DND-41 (cell line): ENCODE results near the gene PTPRU.

Experiments
- ATAC-seq: fragments of 200-7000 bp; cut with Tn5 transposase; 3 replicates; pipeline ENCODE4 v1.9.1; 2021; ENCODE audit warnings: low read depth; ENCODE audit not compliant: insufficient read depth
- DNase-seq: peaks from one replicate; pipeline ENCODE4 v3.0.0-alpha.2; 2020
- H2AFZ ChIP-seq: 2 replicates; pipeline ENCODE4 v1.6.0; 2012; ENCODE audit warnings: low read depth, low read length
- H3K27ac ChIP-seq: 2 replicates; pipeline ENCODE4 v1.5.1; 2012; ENCODE audit warnings: low read length, inconsistent platforms
- H3K27me3 ChIP-seq: fragments of 200-600 bp; sonication (generic); 2 replicates; pipeline ENCODE4 v1.6.0; 2012; ENCODE audit warnings: low read length, mild to moderate bottlenecking, inconsistent platforms; ENCODE audit not compliant: insufficient read depth, poor library complexity
- H3K36me3 ChIP-seq: 2 replicates; pipeline ENCODE4 v1.5.1; 2012; ENCODE audit warnings: low read length, inconsistent platforms; ENCODE audit not compliant: insufficient read depth
- H3K4me1 ChIP-seq: 2 replicates; pipeline ENCODE4 v1.5.1; 2012; ENCODE audit warnings: mild to moderate bottlenecking, low read length; ENCODE audit not compliant: insufficient read depth
- H3K4me2 ChIP-seq: 2 replicates; pipeline ENCODE4 v1.6.0; 2012; ENCODE audit warnings: mild to moderate bottlenecking, moderate library complexity, low read length, inconsistent platforms; ENCODE audit not compliant: insufficient read depth
- H3K4me3 ChIP-seq, 2 experiments: fragments of 200-600 bp in 1 of 2; shearing (Covaris generic) in 1 of 2; 2 replicates each; pipeline ENCODE4 v1.5.1; 2012 to 2016; ENCODE audit warnings: inconsistent platforms in 2 of 2, low read length in 2 of 2, mild to moderate bottlenecking in 2 of 2, low read depth in 1 of 2, moderate library complexity in 1 of 2
- H3K79me2 ChIP-seq: 2 replicates; pipeline ENCODE4 v1.6.0; 2012; ENCODE audit warnings: low read length, inconsistent platforms; ENCODE audit not compliant: insufficient read depth
- H3K9ac ChIP-seq: 2 replicates; pipeline ENCODE4 v1.6.0; 2012; ENCODE audit warnings: low read depth, mild to moderate bottlenecking, inconsistent platforms, low read length, moderate library complexity
- H3K9me3 ChIP-seq: 2 replicates; pipeline ENCODE4 v1.5.1; 2012; ENCODE audit warnings: low read length, moderate library complexity, mild to moderate bottlenecking, inconsistent platforms; ENCODE audit not compliant: insufficient read depth, severe bottlenecking
- H4K20me1 ChIP-seq: 2 replicates; pipeline ENCODE4 v1.6.0; 2012; ENCODE audit warnings: low read length; ENCODE audit not compliant: insufficient read depth
- EZH2 ChIP-seq: IDR thresholded peaks from 3 replicates; pipeline ENCODE4 v1.6.1; 2012; ENCODE audit warnings: borderline replicate concordance, low read depth, mild to moderate bottlenecking, moderate library complexity, low read length, inconsistent platforms; ENCODE audit not compliant: severe bottlenecking
- TF ChIP-seq, protein P1 (sequence below): IDR thresholded peaks from 2 replicates; pipeline ENCODE4 v1.5.1; 2012; ENCODE audit warnings: borderline replicate concordance, low read length, moderate library complexity, mild to moderate bottlenecking; ENCODE audit not compliant: poor library complexity, severe bottlenecking; ENCODE audit errors: extremely low read depth

Gene PTPRU

DNA sequence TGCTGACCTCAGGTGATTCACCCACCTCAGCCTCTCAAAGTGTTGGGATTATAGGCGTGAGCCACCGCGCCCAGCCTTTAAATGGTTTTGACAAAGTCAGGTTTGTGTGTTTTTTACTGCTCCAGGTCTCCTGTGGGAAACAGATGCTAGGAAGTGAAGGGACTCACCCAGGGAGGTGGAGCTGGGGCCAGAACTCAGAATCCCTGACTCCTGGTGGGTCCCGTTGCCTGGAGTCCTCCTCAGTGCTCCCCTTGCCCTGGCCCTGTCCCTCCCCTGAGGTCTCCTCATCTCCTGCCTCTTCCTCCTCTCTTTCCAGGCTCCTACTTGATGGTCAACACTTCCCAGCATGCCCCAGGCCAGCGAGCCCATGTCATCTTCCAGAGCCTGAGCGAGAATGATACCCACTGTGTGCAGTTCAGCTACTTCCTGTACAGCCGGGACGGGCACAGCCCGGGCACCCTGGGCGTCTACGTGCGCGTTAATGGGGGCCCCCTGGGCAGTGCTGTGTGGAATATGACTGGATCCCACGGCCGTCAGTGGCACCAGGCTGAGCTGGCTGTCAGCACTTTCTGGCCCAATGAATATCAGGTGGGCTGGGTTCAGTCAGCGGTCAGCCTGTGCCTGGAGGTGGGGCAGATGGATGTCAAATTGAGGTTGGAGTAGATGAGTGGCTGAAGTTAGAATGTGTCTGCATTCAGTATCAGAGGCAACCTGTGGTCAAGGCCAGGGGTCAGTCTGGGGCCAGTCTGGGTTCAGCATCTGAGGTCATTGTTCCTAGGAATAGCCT, 22.1 kb downstream of the PTPRU start:
- Histone ChIP-seq H3K4me1 (peaks cover 5% of the 10 kb centered on the region), H3K36me3 (no peaks in the 10 kb centered on the region), H3K27ac (no peak overlapping the region), H3K4me3 (no peak overlapping the region), H3K9ac (no peak overlapping the region), H2AFZ (no peak overlapping the region), H3K9me3 (no peaks in the 10 kb centered on the region), H3K27me3 (peaks cover 30% of the 10 kb centered on the region), H3K79me2 (no peaks in the 10 kb centered on the region), H3K4me2 (no peak overlapping the region), H4K20me1 (peaks cover 4% of the 10 kb centered on the region; the same call in 1 of the 2 replicates)
- TF ChIP-seq, protein P1, sequence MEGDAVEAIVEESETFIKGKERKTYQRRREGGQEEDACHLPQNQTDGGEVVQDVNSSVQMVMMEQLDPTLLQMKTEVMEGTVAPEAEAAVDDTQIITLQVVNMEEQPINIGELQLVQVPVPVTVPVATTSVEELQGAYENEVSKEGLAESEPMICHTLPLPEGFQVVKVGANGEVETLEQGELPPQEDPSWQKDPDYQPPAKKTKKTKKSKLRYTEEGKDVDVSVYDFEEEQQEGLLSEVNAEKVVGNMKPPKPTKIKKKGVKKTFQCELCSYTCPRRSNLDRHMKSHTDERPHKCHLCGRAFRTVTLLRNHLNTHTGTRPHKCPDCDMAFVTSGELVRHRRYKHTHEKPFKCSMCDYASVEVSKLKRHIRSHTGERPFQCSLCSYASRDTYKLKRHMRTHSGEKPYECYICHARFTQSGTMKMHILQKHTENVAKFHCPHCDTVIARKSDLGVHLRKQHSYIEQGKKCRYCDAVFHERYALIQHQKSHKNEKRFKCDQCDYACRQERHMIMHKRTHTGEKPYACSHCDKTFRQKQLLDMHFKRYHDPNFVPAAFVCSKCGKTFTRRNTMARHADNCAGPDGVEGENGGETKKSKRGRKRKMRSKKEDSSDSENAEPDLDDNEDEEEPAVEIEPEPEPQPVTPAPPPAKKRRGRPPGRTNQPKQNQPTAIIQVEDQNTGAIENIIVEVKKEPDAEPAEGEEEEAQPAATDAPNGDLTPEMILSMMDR: no peak
- no peak for TF ChIP-seq EZH2
- DNase-seq (no peak), ATAC-seq (no peak)

DNA sequence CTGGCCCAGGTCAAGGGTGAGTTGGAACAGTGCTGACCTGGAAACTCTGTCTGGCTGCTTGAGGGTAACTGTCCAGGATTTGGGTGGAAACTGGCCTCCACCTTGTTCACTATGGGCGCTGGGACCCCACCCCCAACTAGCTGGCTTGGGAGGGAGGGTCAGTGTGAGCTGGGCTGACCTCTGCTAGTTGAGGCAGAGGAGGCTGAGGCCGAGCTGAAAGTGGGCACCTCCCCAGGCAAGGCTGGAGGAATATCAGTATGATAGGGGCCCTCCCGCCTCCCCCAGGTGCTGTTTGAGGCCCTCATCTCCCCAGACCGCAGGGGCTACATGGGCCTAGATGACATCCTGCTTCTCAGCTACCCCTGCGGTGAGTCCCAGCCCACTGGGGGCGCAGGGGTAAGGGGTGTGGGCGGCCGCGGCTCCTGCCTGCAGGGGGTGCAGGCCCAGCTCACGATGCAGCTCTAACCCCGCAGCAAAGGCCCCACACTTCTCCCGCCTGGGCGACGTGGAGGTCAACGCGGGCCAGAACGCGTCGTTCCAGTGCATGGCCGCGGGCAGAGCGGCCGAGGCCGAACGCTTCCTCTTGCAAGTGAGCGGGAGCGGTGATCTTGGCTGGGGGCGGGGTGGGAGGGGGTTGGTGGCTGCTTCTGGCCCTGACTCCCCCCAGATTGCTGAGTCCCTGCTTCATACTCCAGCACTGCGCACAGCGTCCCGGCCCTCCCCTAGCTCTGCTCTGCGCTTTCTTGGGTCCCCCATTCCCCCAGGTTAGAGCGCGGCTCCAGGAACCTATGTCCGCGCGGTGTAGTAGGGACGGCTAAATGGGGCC, 22.9 kb downstream of the PTPRU start:
- TF ChIP-seq EZH2: no peak
- TF ChIP-seq, protein P1: no peak
- H3K4me2 ChIP-seq: peak overlapping the region; percentile 59
- H3K36me3 ChIP-seq: no peaks in the 10 kb centered on the region
- H3K4me3 ChIP-seq: 0 out of 4 replicates have a peak overlapping the region, but pooled peaks of 1 of the 2 experiments have one; percentile 30
- ATAC-seq: peak; percentile 67
- H3K9me3 ChIP-seq: no peaks in the 10 kb centered on the region
- H2AFZ ChIP-seq: no peak overlapping the region
- peaks cover 30% of the 10 kb centered on the region for H3K27me3 ChIP-seq
- H3K4me1 ChIP-seq: peaks cover 5% of the 10 kb centered on the region
- H3K27ac ChIP-seq: no peak overlapping the region
- peak; percentile 45 for DNase-seq
- H3K79me2 ChIP-seq: no peaks in the 10 kb centered on the region
- H3K9ac ChIP-seq: no peak overlapping the region
- H4K20me1 ChIP-seq: peaks cover 4% of the 10 kb centered on the region; the same call in 1 of the 2 replicates

DNA sequence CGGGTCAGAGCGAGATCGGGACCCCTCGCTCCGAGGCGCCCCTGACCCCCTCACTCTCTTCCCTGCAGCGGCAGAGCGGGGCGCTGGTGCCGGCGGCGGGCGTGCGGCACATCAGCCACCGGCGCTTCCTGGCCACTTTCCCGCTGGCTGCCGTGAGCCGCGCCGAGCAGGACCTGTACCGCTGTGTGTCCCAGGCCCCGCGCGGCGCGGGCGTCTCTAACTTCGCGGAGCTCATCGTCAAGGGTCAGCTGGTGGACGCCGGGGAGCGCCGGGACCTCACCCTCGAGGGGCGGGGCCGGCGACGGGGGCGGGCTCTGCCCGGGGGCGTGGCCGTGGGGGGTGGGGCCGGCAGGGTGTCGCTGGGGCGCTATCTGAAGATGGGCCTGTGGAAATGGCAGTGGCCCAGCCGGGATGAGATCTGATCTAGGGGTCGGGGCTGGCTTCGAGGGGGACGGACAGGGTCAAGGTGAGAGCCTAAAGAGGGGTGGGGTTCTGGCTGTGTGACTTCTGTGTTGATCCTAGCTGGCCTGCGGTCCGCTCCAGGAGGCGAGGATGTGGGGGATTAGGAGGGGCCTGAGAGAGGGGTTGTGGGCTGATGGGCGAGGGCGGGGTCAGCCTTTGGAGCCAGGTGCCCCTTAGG, 23.6 kb downstream of the PTPRU start:
- H3K9ac ChIP-seq: no peak overlapping the region
- H2AFZ ChIP-seq: no peak overlapping the region; the same call in 1 of the 2 replicates
- H4K20me1 ChIP-seq: peaks cover 4% of the 10 kb centered on the region; the same call in 1 of the 2 replicates
- no peaks in the 10 kb centered on the region for H3K36me3 ChIP-seq
- H3K27ac ChIP-seq: no peak overlapping the region
- H3K27me3 ChIP-seq: peaks cover 30% of the 10 kb centered on the region
- H3K4me3 ChIP-seq: 0 out of 4 replicates have a peak overlapping the region, but pooled peaks of 1 of the 2 experiments have one; percentile 30
- ATAC-seq (peak; percentile 73), DNase-seq (peak; percentile 25)
- H3K79me2 ChIP-seq: no peaks in the 10 kb centered on the region
- no peaks in the 10 kb centered on the region for H3K9me3 ChIP-seq
- peaks cover 5% of the 10 kb centered on the region for H3K4me1 ChIP-seq
- TF ChIP-seq EZH2: peak; percentile 49
- TF ChIP-seq, protein P1: no peak
- peak overlapping the region; percentile 59 for H3K4me2 ChIP-seq
